ENCODE measurements around the gene KCNQ2.

Gene KCNQ2

DNA sequence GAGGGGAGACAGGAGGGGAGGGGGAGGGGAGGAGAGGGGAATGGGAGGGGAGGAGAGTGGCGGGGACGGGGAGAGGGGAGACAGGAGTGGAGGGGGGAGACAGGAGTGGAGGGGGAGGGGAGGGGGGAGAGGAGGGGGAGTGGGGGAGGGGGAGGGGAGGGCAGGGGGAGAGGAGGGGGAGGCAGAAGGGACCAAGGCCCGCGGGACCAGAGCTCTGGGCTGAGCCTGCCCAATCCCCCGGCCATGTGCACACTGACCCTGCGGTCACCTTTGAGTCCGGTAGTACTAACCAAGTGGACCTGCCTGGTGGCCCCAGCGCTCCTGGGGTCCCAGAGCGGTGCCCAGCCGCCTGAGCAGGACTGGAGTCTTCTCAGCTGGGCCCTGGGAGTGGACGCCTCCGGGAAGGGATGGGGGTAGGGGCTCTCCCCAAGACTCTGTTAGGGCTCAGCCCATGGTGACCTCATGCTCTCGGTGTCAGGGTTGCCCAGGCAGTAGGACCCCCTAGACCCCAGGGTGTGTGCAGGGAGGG is 471 bp upstream of the KCNQ2 start:
- in situ Hi-C loops (cut with HindIII; ENCODE audit: low sequenced_read_pairs), result loop anchor here (5.0 to 10.0 kb wide), 2 partner anchors 64 to 78 kb away; partner anchors contain the start of gene PTK6

DNA sequence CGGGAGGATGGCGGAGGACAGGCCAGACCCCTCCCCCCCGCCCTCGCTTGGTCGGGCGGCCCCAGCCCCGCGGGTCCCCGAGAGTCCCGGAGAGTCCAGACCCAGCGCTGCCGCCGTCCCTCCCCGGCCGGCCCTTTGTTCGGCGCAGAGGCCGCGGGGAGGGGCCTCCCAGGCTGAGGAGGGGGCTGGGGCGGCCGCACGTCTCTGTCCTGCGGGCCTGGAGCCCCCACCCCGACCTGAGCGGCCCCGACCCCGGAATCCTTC is 806 bp downstream of the KCNQ2 start:
- in situ Hi-C loops (cut with HindIII; ENCODE audit: low sequenced_read_pairs), result loop anchor here (5.0 to 10.0 kb wide), 2 partner anchors 66 to 77 kb away; partner anchors contain the start of gene PTK6

DNA sequence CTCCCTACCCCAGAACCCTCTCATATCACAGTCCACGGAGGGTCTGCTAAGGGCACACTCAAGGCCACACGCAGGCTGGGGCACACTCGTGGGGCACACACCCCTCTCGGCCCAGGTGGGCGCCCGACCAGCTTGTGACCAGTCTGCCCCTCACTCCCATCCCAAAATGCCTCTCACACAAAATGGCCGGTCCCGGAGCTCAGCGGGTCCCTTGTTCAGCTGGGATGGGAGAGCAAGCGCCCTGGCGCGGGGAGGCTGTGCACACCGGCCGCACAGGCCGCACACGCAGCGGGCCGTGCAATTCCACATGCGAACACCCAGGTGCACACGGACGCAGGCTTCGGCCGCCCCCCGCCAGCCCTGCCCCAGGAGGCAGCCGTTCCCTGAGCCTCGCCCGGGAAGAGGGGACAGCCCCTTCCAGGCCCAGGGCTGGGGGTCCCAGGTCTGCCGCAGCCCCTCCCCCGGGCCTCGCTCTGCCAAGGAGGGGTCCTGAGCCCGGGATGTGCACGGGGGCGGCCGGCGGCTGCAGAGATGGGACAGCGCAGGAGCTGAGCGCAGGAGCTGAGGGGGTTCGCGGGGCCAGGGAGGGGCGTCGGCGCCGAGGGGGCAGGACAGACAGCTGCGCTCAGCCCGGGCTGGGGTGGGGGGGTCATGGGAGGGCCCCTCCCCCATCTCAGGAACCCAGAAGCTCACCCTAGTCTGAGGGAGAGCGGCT is 1.3 kb downstream of the KCNQ2 start:
- in situ Hi-C loops (cut with HindIII; ENCODE audit: low sequenced_read_pairs), result loop anchor here (5.0 to 10.0 kb wide), 2 partner anchors 66 to 76 kb away; partner anchors contain the start of gene PTK6

DNA sequence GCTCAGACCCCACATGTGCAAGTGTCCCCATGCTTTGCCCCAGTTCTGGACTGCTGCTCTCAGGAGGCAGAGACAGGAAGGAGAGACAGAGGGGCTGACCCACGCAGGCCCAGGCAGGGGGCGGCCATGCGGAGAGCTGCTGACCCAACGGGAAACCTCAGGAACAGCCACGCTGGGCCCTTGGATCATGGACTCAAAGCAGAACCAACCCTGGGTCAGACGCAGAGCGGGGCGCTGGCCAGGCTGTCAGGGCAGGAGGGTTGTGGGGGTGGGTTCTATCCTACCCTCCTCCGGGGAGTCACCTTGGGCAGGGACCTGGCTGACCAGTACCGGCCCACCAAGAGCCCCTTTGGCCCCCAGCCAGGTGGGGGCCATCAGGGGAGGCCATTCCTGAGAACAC is 2.0 kb downstream of the KCNQ2 start:
- in situ Hi-C loops (cut with HindIII; ENCODE audit: low sequenced_read_pairs), result loop anchor here (5.0 to 10.0 kb wide), 2 partner anchors 67 to 76 kb away; partner anchors contain the start of gene PTK6

DNA sequence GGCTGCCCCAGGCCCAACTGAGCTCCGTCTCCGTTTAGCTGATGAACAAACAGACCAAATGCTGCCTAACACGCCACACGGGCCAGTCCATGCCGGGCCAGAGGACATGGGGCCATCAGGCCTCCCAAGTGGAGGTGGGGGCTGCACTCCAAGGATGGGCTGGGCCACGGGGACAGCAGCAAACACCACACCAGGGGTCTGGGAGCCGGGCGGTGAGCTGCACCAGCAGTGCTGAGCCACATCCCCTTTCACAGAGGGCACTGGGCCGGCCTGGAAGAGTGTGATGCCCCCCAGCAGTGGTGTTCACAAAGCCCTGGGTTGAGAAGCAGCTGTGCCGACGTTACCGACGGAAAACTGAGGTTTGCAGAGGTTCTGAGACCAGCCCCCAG is 2.7 kb downstream of the KCNQ2 start:
- in situ Hi-C loops (cut with HindIII; ENCODE audit: low sequenced_read_pairs), result loop anchor here (5.0 to 10.0 kb wide), 2 partner anchors 68 to 75 kb away; partner anchors contain the start of gene PTK6

DNA sequence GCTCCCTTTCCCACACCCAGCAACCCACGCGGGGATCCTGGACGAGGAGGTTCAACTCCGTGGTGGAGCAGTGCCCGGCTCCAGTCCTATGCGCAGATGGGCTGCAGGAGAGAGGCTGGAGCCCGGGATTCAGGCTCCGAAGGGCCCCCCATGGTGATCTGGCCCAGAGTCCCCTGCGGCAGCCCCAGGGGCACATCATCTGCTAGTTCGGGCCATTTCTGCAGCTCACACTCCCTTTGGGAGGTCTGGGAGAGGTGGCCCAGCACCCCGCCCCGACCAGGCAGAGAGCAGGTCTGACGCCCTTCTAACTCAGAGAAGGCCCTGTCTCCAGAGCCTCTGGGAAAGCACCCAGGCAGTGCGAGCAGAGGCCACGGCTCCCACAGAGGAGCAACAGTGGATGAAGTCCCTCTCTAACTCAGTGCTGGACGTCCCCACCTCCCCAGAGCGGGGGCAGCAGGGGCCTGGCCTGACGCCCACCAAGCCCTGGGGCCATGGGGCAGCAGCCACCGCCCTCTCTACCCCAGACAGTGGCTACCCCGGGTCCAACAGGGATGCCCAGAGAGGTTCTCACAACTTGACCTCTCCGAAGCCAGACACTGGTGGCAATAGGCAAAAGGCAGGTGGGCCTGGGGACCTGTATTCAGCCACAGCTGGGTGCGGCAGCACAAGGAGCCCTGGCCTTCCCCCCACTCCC is 3.3 kb downstream of the KCNQ2 start:
- in situ Hi-C loops (cut with HindIII; ENCODE audit: low sequenced_read_pairs), result no loop called here

DNA sequence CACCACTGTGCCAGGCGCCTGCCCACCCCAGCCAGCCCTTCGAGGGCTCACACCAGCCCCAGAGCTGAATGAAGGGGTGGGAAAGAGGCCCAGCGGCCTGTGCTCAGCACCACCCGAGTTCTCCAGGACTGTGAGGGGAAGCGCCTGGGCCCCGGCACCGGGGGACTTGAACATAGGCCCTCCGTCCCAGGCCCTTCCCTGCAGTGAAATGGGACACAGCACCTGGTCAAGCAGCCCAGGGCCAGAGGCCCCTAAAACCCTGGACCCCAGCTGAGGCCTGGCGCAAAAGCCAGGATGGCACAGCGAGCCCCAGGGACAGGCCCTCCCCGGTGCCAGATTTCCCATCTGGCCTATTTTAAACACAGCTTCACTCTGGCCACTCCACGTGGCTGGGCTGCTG is 4.0 kb downstream of the KCNQ2 start:
- in situ Hi-C loops (cut with HindIII; ENCODE audit: low sequenced_read_pairs), result no loop called here

DNA sequence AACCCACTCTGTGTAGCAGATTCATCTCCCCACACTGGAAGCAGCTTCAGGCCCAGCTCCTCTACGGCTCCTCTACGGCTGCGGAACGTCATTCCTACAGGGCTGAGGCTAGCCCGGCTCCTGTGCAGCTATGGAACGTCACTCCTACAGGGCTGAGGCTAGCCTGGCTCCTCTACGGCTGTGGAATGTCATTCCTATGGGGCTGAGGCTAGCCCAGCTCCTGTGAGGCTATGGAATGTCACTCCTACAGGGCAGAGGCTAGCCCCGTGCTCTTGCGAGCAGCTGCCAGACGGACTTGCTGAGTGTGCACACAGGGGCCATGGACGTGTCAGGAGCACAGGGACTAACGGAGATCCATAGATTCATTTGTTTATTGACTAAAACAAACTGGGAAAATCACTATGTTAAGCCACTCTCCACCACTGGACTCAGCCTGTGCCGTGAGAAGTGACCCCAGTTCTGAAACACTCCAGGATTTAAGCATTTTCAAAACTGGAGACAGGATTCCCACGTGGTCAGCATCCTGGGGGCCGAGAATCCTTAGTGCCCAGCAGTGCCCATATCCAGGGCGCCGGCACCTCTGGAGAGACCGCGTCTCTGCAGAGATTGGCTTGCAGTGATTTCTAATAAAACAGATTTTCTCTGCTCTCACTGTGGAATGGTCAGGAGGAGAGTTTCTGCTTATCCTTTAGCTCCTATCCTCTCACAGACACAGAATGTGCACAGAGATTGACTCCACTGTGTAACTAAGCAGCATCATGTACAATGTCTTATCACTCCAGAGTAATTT is 5.0 kb downstream of the KCNQ2 start:
- in situ Hi-C loops (cut with HindIII; ENCODE audit: low sequenced_read_pairs), result no loop called here

DNA sequence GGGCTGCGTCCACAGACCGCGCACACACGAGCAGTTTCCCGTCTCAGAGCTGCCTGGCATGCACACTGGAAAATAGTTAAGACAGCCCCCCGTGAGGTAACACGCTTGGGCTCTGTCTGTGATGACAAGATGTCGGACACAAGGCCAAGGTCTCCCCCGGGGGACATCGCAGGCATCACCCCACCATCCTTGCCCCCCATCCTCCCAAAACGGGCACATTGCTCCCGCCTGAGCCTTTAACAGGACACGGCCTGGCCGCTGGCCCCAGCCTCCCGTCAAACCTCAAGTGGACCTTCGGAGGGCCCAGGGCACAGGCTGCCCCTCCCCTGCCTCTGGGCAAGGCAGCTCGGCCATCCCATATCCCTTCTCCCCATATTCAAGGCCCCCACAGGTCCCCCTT is 5.6 kb downstream of the KCNQ2 start:
- in situ Hi-C loops (cut with HindIII; ENCODE audit: low sequenced_read_pairs), result no loop called here

DNA sequence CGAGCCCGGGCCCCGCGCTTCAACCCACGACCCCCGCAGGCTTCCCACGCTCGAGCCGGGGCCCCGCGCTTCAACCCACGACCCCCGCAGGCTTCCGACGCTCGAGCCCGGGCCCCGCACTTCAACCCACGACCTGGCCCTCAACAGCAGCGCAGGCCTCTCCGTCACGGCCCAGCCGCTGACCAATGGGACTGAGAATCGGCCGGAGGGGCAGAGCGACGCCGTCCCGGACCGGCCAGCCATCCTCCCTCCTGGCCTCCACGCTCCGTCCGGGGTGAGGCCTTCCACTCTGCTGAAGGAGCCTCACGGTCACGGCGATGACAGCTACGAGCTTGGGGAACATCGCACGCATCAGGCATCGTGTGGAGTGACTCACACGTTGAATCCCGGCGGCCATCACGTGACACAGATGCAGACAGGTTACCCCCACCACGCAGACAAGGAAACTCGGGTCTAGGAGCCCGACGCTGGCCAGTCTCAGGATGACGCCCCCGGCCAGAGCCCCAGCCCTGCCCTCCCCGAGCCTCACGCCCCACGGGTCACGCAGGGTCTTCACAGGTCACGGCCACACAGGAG is 6.1 kb downstream of the KCNQ2 start:
- in situ Hi-C loops (cut with HindIII; ENCODE audit: low sequenced_read_pairs), result no loop called here

DNA sequence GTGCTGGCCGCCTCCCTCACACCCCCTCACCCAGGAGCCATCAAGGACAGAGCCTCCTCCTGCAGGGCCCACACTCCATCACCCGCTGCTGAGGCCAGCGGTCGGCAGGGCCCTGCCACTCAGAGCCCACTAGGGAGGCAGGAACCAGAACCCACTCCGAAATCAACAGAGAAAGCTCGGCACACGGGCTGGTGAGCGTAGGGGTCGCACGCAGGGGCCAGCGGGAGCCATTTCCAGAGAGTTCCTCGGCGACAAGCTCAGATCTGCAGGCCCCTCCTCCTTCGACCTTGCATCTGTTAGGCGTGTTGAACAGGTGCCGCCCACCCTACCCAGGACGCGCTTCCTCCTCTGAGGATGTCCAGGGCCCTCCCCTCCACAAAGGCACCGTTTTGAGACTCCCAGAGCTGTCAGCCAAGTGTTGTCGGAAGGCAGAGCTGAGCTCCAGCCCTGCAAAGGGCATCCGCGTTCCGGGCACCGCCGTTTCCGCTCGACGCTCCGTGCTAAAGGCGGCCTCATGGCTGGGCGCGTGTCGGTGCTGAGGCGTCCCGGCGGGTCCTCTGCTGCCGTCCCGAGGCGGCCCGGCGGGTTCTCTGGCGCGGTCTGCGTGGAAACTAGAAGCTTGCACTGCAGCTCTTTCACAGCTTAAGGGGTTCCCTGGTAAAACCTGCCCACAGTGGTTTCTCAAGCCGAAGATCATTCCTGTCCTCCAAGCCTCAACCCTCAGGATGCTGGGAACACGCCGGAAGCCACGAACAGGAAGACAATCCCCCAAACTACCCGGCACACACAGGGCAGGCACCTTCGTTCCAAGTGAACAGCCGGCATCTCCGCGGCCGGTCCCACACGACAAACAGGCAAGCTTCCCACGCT is 6.8 kb downstream of the KCNQ2 start:
- in situ Hi-C loops (cut with HindIII; ENCODE audit: low sequenced_read_pairs), result no loop called here

DNA sequence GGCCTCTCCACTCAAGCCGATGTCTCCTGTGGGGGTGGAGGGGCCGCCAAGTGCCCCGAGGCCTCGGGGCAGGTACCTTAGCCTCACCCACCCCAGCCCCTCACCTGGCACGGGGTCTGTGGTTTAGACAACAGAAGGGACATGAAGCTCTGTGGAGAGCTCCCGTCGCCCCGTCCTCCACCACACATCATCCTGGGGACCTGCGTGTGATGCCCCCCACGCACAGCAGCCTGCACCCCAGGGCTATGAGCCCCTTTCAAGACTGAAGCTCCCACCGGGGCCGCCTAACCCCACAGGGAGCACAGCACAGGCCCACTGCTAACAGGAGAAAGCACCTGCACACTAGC is 8.2 kb downstream of the KCNQ2 start:
- in situ Hi-C loops (cut with HindIII; ENCODE audit: low sequenced_read_pairs), result no loop called here

DNA sequence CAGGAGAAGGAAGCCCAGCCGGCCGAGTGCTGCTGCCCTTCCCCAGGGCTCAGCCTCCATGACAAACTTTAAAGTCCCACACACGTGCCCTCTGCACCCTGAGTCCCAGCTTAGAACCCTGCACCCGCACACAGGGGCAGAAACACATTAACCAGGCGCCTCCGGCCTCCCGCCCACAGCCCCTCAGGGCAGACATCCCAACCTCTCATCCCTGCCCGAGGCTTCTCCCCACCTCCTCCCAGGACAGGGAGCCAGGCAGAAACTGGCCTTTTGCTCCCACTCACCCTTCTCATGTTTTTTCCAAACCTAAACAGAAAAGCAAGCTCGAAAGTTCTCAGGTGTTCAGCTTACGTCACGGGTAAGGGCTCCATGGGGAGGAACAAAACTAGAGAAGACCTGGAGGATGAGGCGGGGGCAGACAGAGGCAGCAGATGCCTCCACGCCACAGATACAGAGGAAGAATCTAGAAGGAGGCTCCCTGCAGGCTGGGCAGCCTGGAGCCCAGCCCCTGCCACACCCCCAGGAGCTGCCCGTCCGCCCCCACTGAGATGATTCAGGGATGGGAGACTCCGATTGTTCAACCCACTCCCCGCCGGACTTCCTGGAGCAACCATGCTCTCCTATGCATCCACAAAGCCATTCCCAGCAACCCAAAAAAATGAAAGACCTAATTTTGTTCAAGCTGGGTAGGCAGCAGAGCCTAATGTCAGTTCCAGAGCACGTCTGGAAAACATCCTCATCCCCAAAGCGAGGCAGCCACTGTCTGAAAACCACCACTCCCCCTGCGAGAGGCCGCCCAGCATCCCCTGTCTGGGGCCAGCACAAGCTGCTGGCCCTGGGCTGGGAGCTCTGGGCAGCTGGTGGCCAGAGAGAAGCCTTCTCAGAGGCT is 8.8 kb downstream of the KCNQ2 start:
- in situ Hi-C loops (cut with HindIII; ENCODE audit: low sequenced_read_pairs), result no loop called here

DNA sequence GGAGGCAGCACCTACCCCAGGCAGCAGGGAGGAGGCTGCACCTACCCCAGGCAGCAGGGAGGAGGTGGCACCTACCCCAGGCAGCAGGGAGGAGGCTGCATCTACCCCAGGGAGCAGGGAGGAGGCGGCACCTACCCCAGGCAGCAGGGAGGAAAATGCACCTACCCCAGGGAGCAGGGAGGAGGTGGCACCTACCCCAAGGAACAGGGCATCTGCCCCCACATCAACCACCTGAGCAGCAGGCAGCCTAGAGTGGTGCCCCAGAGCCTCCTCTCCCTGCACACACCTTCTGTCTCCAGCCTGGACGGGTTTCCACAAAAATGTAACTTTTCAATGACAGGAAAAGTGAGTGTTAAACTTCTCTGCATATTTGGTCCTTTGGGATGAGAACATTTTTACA is 10.2 kb downstream of the KCNQ2 start:
- in situ Hi-C loops (cut with HindIII; ENCODE audit: low sequenced_read_pairs), result no loop called here

DNA sequence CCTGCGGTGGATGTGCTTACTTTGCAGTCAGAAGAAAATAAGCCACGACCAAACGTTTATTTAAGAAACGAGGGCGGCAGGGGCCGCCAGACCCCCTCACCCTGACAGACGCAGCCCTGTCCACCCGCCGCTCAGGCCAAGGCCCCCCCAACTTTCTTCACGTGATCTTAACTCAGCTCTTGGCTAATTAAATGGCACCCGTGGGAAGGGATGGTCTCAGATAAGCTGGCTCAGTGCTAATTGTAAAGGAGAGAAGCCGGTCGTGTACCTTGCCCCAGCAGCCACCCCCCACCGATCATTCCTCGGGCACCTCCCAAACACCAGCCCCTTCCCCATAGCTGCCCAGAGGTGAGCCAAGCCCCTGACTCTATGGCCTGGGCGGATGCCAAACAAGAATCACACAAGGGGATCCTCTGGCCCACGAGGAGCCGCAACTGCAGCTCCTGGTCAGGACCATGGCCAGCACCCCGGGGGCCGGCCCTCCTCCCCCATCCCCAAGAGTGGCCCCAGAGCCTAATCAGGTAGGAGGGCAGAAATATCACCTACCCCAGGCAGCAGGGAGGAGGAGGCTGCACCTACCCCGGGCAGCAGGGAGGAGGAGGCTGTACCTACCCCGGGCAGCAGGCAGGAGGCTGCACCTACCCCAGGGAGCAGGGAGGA is 11.2 kb downstream of the KCNQ2 start:
- in situ Hi-C loops (cut with HindIII; ENCODE audit: low sequenced_read_pairs), result no loop called here

DNA sequence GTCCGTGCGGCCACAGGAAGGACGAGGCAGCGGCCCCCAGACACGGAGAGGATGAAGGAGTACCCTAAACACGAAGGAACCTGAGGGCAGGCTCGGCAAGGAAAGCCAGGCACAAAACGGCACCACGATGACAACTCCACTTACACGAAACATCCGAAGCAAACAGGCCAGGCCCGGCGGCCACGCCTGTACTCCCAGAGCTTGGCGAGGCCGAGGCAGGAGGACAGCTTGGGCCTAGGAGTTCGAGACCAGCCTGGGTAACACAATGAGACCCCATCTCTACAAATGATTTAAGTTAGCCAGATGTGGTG is 13.4 kb downstream of the KCNQ2 start:
- in situ Hi-C loops (cut with HindIII; ENCODE audit: low sequenced_read_pairs), result no loop called here

DNA sequence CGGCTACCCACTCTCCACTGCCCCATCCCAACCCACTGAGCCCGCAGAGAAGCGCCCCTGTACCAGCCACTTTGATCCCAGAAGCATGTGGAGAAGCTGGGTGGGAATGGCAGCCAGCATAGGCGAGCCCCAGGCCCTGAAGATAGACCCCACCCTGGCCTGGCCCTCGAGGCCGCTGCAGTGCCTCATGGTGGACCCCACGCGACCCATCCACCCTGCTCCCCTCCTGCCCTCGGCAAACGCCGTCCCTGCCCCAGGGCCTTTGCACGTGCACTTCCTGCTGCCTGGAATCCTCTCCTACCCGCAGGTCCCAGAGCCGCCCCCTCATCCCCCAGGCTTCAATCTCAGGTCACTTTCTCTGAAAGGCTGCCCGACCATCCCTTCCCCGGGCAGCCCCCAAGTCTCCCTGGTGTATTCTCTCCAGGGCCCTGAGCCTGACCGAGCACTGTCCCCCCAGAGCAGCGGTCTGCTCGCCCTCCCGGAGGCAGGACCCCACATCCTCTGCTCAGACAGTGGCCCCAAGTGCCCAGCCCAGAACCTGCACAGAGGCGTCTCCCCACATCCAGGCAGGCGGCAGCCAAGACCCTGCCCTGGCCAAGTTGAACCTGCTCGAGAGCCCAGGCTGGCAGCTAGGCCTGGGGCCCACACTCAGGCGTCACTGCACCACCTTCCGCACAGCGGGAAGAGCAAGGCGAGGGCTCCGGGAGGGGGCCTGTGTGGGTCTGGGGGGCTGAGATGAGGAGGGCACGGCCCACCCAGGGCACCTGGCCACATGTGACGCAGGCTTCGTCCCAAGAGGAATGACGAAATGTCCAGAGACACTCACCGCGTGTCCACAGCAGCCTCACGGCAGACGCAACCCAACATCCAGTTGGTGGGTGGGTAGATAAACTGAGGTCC is 14.0 kb downstream of the KCNQ2 start:
- in situ Hi-C loops (cut with HindIII; ENCODE audit: low sequenced_read_pairs), result no loop called here

DNA sequence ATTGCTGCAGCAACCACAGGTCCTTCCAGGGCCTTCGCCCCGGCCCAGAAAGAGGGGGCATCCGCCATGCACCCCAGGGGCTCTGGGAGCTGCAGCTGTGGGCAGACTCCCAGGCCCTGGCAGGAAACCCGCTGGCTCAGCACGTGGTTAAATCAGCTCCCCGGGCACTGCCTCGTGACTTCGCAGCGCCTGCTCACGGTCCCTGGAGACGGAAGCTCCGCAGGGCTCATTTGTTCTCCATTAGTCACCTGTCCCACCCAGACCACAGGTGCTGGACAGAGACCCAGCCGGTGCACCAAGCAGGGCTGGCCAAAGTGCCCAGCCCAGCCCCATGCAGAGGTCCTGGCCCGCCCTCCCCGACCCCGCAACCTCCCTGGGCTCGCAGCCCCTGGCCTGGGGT is 14.7 kb downstream of the KCNQ2 start:
- in situ Hi-C loops (cut with HindIII; ENCODE audit: low sequenced_read_pairs), result no loop called here

Data from endothelial cell of hepatic sinusoid (primary cell).